Calu3 (cell line): Measurements from ENCODE around the gene PLEKHF1. TPM values are rescaled to one million over a fixed set of nuclear protein-coding genes. Genes with fewer than 3 reads are reported as not detected.

Experiments used
- BruUV-seq: library from RNA; stranded (reverse); fragments of 400-500 nt; replicated peaks from 2 replicates; lab custom pipeline; 2021; lab: Mats Ljungman, UMichigan
- CTCF ChIA-PET: fragments of 300-600 bp; sonication (Branson Sonifier 250); formaldehyde crosslinking; loops from one replicate; lab custom pipeline; 2022; ENCODE audit warnings: antibody characterized with exemption; lab: Charles Lee
- DNase-seq: peaks from one replicate; pipeline ENCODE4 v3.0.0; 2022
- H3K27ac Mint-ChIP-seq: one replicate; pipeline ENCODE4 v1.8.0; 2022; ENCODE audit warnings: mixed read lengths; ENCODE audit not compliant: unreplicated experiment
- H3K27me3 Mint-ChIP-seq: one replicate; pipeline ENCODE4 v1.8.0; 2022; ENCODE audit warnings: mixed read lengths; ENCODE audit not compliant: unreplicated experiment
- H3K36me3 Mint-ChIP-seq: one replicate; pipeline ENCODE4 v1.8.0; 2022; ENCODE audit warnings: mild to moderate bottlenecking, moderate library complexity, mixed read lengths; ENCODE audit not compliant: insufficient read depth, unreplicated experiment
- H3K4me1 Mint-ChIP-seq: one replicate; pipeline ENCODE4 v1.8.0; 2022; ENCODE audit warnings: mild to moderate bottlenecking, low read depth, mixed read lengths; ENCODE audit not compliant: unreplicated experiment
- H3K4me3 Mint-ChIP-seq: one replicate; pipeline ENCODE4 v1.8.0; 2022; ENCODE audit warnings: mild to moderate bottlenecking, low read depth, moderate library complexity, mixed read lengths; ENCODE audit not compliant: unreplicated experiment
- H3K9me3 Mint-ChIP-seq: one replicate; pipeline ENCODE4 v1.8.0; 2022; ENCODE audit warnings: low read depth, mixed read lengths; ENCODE audit not compliant: unreplicated experiment
- intact Hi-C: fragments of 100-400 bp; cut with micrococcal nuclease; formaldehyde crosslinking; loops from one replicate; pipeline ENCODE4 v1.10.0; 2022; ENCODE audit not compliant: unreplicated experiment
- total RNA-seq: library from RNA; stranded (reverse); gene quantifications from 2 replicates; pipeline ENCODE4 v1.2.3, GENCODE V29; 2022
- TF ChIP-seq, protein P1 (sequence below): fragments of 200-600 bp; IDR thresholded peaks from one replicate; pipeline ENCODE4 v1.8.0; 2022; ENCODE audit warnings: antibody characterized with exemption; ENCODE audit not compliant: unreplicated experiment

Gene PLEKHF1
- total RNA-seq, 1 experiment from 2014 or later = 2.9 TPM

DNA sequence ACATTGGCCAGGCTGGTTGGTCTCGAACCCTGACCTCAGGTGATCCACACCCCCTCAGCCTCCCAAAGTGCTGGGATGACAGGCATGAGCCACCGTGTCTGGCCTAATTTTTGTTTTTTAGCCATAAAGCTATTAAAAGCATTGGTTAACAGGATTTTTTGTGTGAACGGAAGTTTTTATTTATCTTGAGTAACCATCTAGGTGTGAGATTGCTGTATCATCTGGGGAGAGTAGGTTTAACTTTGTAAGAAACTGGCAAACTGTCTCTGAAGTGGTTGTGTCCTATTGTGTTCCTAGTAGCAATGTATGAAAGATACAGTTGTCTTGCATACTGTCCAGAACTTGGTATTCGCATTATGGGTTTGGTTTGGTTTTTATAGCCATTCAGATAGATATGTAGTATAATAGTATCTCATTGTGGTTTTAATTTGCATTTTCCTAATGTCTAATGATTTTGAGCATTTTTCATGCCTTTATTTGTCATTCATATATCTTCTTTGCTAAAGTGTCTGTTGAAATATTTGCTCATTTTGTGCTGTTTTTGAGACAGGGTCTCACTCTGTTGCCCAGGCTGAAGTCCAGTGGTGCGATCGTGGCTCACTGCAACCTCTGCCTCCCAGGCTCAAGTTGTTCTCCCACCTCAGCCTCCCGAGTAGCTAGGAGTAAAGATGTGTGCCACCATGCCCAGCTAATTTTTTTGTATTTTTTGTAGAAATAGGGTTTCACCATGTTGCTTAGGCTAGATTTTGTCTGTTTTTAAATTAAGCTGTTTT is 13.5 kb upstream of the PLEKHF1 start:
- Mint-ChIP-seq H3K27ac (no peak overlapping the region), H3K9me3 (no peaks in the 10 kb centered on the region), H3K4me1 (no peaks in the 10 kb centered on the region), H3K27me3 (peaks cover 64% of the 10 kb centered on the region), H3K4me3 (no peak overlapping the region), H3K36me3 (no peaks in the 10 kb centered on the region)
- CTCF ChIA-PET = interaction anchor here (0.6 kb wide), 1 partner anchor 12 kb away, joined by 5 read pairs; no protein-coding TSS in a partner anchor
- no TSS peak for BruUV-seq
- TF ChIP-seq, protein P1, sequence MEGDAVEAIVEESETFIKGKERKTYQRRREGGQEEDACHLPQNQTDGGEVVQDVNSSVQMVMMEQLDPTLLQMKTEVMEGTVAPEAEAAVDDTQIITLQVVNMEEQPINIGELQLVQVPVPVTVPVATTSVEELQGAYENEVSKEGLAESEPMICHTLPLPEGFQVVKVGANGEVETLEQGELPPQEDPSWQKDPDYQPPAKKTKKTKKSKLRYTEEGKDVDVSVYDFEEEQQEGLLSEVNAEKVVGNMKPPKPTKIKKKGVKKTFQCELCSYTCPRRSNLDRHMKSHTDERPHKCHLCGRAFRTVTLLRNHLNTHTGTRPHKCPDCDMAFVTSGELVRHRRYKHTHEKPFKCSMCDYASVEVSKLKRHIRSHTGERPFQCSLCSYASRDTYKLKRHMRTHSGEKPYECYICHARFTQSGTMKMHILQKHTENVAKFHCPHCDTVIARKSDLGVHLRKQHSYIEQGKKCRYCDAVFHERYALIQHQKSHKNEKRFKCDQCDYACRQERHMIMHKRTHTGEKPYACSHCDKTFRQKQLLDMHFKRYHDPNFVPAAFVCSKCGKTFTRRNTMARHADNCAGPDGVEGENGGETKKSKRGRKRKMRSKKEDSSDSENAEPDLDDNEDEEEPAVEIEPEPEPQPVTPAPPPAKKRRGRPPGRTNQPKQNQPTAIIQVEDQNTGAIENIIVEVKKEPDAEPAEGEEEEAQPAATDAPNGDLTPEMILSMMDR = no peak
- intact Hi-C loops = no loop called here
- no peak for DNase-seq

DNA sequence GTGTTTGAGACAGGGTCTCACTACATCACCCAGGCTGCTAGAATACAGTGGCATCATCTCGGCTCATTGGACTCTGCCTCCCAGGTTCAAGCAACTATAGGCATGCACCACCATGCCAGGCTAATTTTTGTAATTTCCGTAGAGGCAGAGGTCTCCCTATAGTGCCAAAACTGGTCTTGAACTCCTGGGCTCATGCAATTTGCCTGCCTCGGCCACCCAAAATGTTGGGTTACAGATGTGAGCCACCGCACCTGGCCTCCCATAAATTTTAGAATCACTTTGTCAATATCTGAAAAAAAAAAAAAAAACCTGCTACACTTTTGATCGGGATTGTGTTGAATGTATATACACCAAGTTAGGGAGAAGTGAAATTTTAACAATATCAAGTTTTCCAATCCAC is 11.9 kb upstream of the PLEKHF1 start:
- Mint-ChIP-seq H3K27ac (no peak overlapping the region), H3K4me1 (no peaks in the 10 kb centered on the region), H3K36me3 (no peaks in the 10 kb centered on the region), H3K4me3 (no peak overlapping the region), H3K9me3 (no peaks in the 10 kb centered on the region), H3K27me3 (peaks cover 63% of the 10 kb centered on the region)
- CTCF ChIA-PET = no interaction called here
- intact Hi-C loops = no loop called here
- TF ChIP-seq, protein P1 = no peak
- DNase-seq = no peak
- no TSS peak for BruUV-seq

DNA sequence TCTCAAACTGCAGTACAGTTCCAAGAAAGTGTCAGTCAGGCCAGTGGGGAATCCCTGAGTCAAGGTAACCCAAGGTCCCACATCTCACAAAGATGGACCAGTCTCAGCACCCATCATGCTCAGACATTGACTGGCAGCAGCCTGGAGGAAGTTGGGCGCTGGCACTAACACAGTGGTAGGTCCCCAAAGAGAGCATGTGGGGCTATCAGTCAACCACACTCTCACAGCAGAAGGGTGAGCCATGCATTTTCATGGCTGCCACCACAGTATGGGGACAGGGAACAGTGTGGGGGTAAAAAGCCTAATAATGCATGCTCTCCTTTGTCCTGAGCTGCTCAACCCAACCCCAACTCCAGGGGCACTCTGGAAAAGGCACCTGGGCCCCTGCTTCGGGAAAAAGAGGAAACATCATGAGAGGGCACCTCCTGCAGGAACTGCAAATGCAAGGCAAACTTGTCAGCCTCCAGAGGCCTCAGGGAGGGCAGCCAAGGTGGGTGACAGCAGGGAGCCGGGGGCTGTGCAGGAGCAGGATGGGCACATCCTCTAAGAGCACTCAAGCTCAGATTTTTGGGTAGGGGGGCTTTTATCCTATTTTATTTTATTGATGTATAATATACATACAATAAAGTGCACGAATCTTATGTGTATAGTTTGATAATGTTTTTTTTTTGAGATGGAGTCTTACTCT is 9.5 kb upstream of the PLEKHF1 start:
- intact Hi-C loops = no loop called here
- Mint-ChIP-seq H3K4me3 (no peak overlapping the region), H3K27ac (no peak overlapping the region), H3K27me3 (peaks cover 53% of the 10 kb centered on the region), H3K4me1 (no peaks in the 10 kb centered on the region), H3K36me3 (no peaks in the 10 kb centered on the region), H3K9me3 (no peaks in the 10 kb centered on the region)
- CTCF ChIA-PET = no interaction called here
- no TSS peak for BruUV-seq
- TF ChIP-seq, protein P1 = no peak
- no peak for DNase-seq

DNA sequence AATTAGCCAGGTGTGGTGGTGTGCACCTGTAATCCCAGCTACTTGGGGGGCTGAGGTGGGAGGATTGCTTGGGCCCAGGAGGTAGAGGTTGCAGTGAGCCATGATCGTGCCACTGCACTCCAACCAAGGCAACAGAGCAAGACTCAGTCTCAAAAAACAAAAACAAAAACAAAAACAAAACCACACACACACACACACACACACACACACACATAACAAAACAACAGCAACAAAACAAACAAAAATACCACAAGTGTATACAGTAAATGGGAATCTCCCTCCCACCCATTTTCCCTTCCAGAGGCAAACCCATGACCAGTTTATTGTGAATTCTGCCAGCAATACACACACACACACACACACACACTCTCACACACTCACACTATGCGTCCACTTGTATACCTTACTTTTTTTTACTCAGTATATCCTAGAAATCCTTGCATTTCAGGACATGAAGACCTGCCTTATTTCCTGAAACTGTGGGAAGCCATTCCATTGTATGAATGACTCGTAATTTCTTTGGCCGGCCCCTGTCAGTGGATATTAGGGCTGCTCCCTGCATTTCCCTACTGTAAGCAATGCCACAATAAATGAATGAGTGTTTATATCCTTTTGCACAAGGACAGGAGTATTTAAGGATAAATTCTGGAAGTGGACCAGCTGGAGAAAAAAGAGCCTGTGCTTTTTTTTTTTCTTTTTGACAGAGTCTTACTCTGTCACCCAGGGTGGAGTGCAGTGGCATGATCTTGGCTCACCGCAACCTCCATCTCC is 6.9 kb upstream of the PLEKHF1 start:
- DNase-seq = no peak
- no peak overlapping the region for H3K4me3 Mint-ChIP-seq
- no peaks in the 10 kb centered on the region for H3K4me1 Mint-ChIP-seq
- no peaks in the 10 kb centered on the region for H3K36me3 Mint-ChIP-seq
- peaks cover 27% of the 10 kb centered on the region for H3K27me3 Mint-ChIP-seq
- no peak overlapping the region for H3K27ac Mint-ChIP-seq
- H3K9me3 Mint-ChIP-seq = no peaks in the 10 kb centered on the region
- no TSS peak for BruUV-seq
- TF ChIP-seq, protein P1 = no peak
- intact Hi-C loops = no loop called here
- CTCF ChIA-PET = no interaction called here
